ENCODE data around the gene MBD3L4. TPM values are rescaled to one million over a fixed set of nuclear protein-coding genes. Genes with fewer than 3 reads are reported as not detected.

MBD3L4 gene
- polyA plus RNA-seq, 10 donors = not detected

Other genes with a start within 250 kb of the MBD3L4 start
- gene ADGRE1, start 152.6 kb downstream of the MBD3L4 start, polyA plus RNA-seq (ENCODE audit: insufficient read length in 10 of 10) = under 1 TPM in 8 of 10 donors, not detected in 2; 0.05 to 0.40 (median 0.23) TPM
- not detected for gene MBD3L2B, start 18.7 kb downstream of the MBD3L4 start, polyA plus RNA-seq (ENCODE audit: insufficient read length in 10 of 10)
- not detected for gene MBD3L5, start 9.6 kb downstream of the MBD3L4 start, polyA plus RNA-seq (ENCODE audit: insufficient read length in 10 of 10)
- gene MBD3L2, start 9.1 kb upstream of the MBD3L4 start, polyA plus RNA-seq (ENCODE audit: insufficient read length in 10 of 10) = under 1 TPM in 1 of 10 donors, not detected in 9; 0.38 TPM
- gene MBD3L3, start 18.5 kb upstream of the MBD3L4 start, polyA plus RNA-seq (ENCODE audit: insufficient read length in 10 of 10) = not detected
- gene ZNF557, start 29.5 kb upstream of the MBD3L4 start, polyA plus RNA-seq (ENCODE audit: insufficient read length in 10 of 10) = 1 to 10 TPM; 3.5 to 5.6 (median 5.1) TPM

All from muscle of back (tissue), 10 donors.